A549 (cell line): ENCODE data around the gene ADCY2. TPM values are rescaled to one million over a fixed set of nuclear protein-coding genes. Genes with fewer than 3 reads are reported as not detected.

Experiments
- ATAC-seq, 2 experiments: fragments of 200-7000 bp in 1 of 2; fragments of >200 bp in 1 of 2; cut with Nextera tagmentation in 1 of 2; cut with Tn5 transposase in 1 of 2; 3 replicates each; pipeline versions ENCODE4 v1.8.0 to v1.9.1; 2018 to 2020; ENCODE audit warnings: mild to moderate bottlenecking in 1 of 2, moderate library complexity in 1 of 2
- CTCF ChIA-PET: fragments of 300-600 bp; sonication (Branson Sonifier 250); formaldehyde crosslinking; extraction: SDS; loops from one replicate; lab custom pipeline; 2021; ENCODE audit warnings: antibody characterized with exemption, inconsistent platforms; lab: Yijun Ruan, JAX
- POLR2A ChIA-PET: fragments of 350-600 bp; formaldehyde crosslinking; extraction: SDS; loops from one replicate; lab custom pipeline; 2021; ENCODE audit warnings: antibody characterized with exemption, inconsistent platforms; lab: Yijun Ruan, JAX
- DNase-seq, 2 experiments: peaks; one replicate each; pipeline versions ENCODE4 v3.0.0 to v3.0.0-alpha.2; 2011 to 2016; ENCODE audit warnings: low read depth in 1 of 2, low spot score in 1 of 2
- FAIRE-seq: peaks from 2 replicates; lab custom pipeline; 2011; peaks lifted over from hg19 to GRCh38; lab: Jason Lieb, UNC
- H3K27ac ChIP-seq, 2 experiments: fragments of >200 bp; sonication (Bioruptor Twin); formaldehyde crosslinking; 3 replicates each; pipeline ENCODE4 v1.5.1; 2016 to 2017
- H3K4me1 ChIP-seq: fragments of >200 bp; sonication (Bioruptor Twin); formaldehyde crosslinking; 3 replicates; pipeline ENCODE4 v1.6.1; 2016
- H3K4me2 ChIP-seq: fragments of >200 bp; sonication (Bioruptor Twin); formaldehyde crosslinking; 3 replicates; pipeline ENCODE4 v1.6.1; 2016
- H3K4me3 ChIP-seq: fragments of >200 bp; sonication (Bioruptor Twin); formaldehyde crosslinking; 3 replicates; pipeline ENCODE4 v1.5.1; 2016
- H3K9me3 ChIP-seq: fragments of >200 bp; sonication (Bioruptor Twin); formaldehyde crosslinking; 3 replicates; pipeline ENCODE4 v1.6.1; 2016
- BHLHE40 ChIP-seq: IDR thresholded peaks from 2 replicates; pipeline ENCODE4 v1.6.1; 2012; ENCODE audit warnings: low read depth, low read length, inconsistent platforms
- CBX2 ChIP-seq: fragments of 200-600 bp; sonication (generic); IDR thresholded peaks from 2 replicates; pipeline ENCODE4 v1.6.1; 2016; ENCODE audit warnings: low read depth, mild to moderate bottlenecking, borderline replicate concordance
- CEBPB ChIP-seq, 2 experiments: fragments of >200 bp in 1 of 2; sonication (Bioruptor Twin) in 1 of 2; formaldehyde crosslinking in 1 of 2; IDR thresholded peaks; 2 replicates each; pipeline ENCODE4 v1.6.1; 2012 to 2016
- CHD2 ChIP-seq: fragments of 150-350 bp; IDR thresholded peaks from 2 replicates; pipeline ENCODE4 v1.6.1; 2014; ENCODE audit warnings: low read length; ENCODE audit not compliant: partially characterized antibody
- EHF ChIP-seq: fragments of 250-450 bp; sonication (Bioruptor Pico); IDR thresholded peaks from 2 replicates; pipeline ENCODE4 v1.5.0; 2020; ENCODE audit warnings: mild to moderate bottlenecking
- EHMT2 ChIP-seq: fragments of 200-600 bp; sonication (generic); IDR thresholded peaks from 2 replicates; pipeline ENCODE4 v1.6.1; 2016; ENCODE audit warnings: antibody characterized with exemption, low read depth, mild to moderate bottlenecking, moderate library complexity
- EP300 ChIP-seq, 2 experiments: fragments of >200 bp; sonication (Bioruptor Twin); formaldehyde crosslinking; IDR thresholded peaks; 2 replicates in 1 of 2; 3 replicates in 1 of 2; pipeline ENCODE4 v1.6.1; 2016 to 2017
- FOSB ChIP-seq: fragments of 250-450 bp; sonication (Bioruptor Pico); IDR thresholded peaks from 2 replicates; pipeline ENCODE4 v1.5.0; 2020; ENCODE audit warnings: mild to moderate bottlenecking, moderate library complexity
- FOXS1 ChIP-seq: fragments of 250-450 bp; sonication (Bioruptor Pico); IDR thresholded peaks from 2 replicates; pipeline ENCODE4 v1.5.0; 2020; ENCODE audit warnings: mild to moderate bottlenecking, moderate library complexity
- GATA3 ChIP-seq: IDR thresholded peaks from 2 replicates; pipeline ENCODE4 v1.6.1; 2012; ENCODE audit warnings: borderline replicate concordance
- HES2 ChIP-seq: fragments of >200 bp; sonication (Bioruptor Twin); formaldehyde crosslinking; IDR thresholded peaks from 2 replicates; pipeline ENCODE4 v1.6.1; 2016
- JUN ChIP-seq, 2 experiments: fragments of >200 bp; sonication (Bioruptor Twin); formaldehyde crosslinking; IDR thresholded peaks; 2 replicates in 1 of 2; 3 replicates in 1 of 2; pipeline ENCODE4 v1.6.1; 2016 to 2017
- JUNB ChIP-seq: fragments of >200 bp; sonication (Bioruptor Twin); formaldehyde crosslinking; IDR thresholded peaks from 2 replicates; pipeline ENCODE4 v1.6.1; 2016
- MYC ChIP-seq: IDR thresholded peaks from 2 replicates; pipeline ENCODE4 v1.6.1; 2012; ENCODE audit warnings: mild to moderate bottlenecking, inconsistent platforms, low read length, improper control_type of control experiment, borderline replicate concordance
- NPAS2 ChIP-seq: fragments of 250-450 bp; sonication (Bioruptor Pico); IDR thresholded peaks from 2 replicates; pipeline ENCODE4 v1.8.0; 2022; ENCODE audit warnings: mild to moderate bottlenecking, moderate library complexity, borderline replicate concordance
- NR3C1 ChIP-seq: fragments of >200 bp; sonication (Bioruptor Twin); formaldehyde crosslinking; IDR thresholded peaks from 3 replicates; pipeline ENCODE4 v1.6.1; 2017
- PHF8 ChIP-seq: fragments of 200-600 bp; sonication (generic); IDR thresholded peaks from 2 replicates; pipeline ENCODE4 v1.6.1; 2016; ENCODE audit warnings: low read depth, mild to moderate bottlenecking, antibody characterized with exemption, moderate library complexity, borderline replicate concordance
- RFX5 ChIP-seq: fragments of 450-650 bp; IDR thresholded peaks from 2 replicates; pipeline ENCODE4 v1.7.1; 2014; ENCODE audit warnings: antibody characterized with exemption, mild to moderate bottlenecking, moderate library complexity
- SMC3 ChIP-seq: fragments of >200 bp; sonication (Bioruptor Twin); formaldehyde crosslinking; IDR thresholded peaks from 3 replicates; pipeline ENCODE4 v1.6.1; 2018; ENCODE audit warnings: inconsistent platforms
- SREBF2 ChIP-seq: fragments of 450-650 bp; IDR thresholded peaks from 2 replicates; pipeline ENCODE4 v1.6.1; 2014; ENCODE audit warnings: mild to moderate bottlenecking, moderate library complexity
- TFCP2L1 ChIP-seq: fragments of 250-450 bp; sonication (Bioruptor Pico); IDR thresholded peaks from 2 replicates; pipeline ENCODE4 v1.5.0; 2021; ENCODE audit warnings: mild to moderate bottlenecking
- ZNF302 ChIP-seq: fragments of 250-450 bp; sonication (Bioruptor Pico); IDR thresholded peaks from 2 replicates; pipeline ENCODE4 v1.9.0; 2021; ENCODE audit warnings: inconsistent platforms, mild to moderate bottlenecking, moderate library complexity
- ZSCAN20 ChIP-seq: fragments of 250-450 bp; sonication (Bioruptor Pico); IDR thresholded peaks from 2 replicates; pipeline ENCODE4 v1.8.0; 2022; ENCODE audit warnings: mild to moderate bottlenecking, moderate library complexity
- WGBS: methylation state at CpG from one replicate; pipeline ENCODE4 v1.1.6; 2017; ENCODE audit errors: missing lambda C conversion rate; 5-methylcytosine and 5-hydroxymethylcytosine counted together
- polyA plus RNA-seq, 4 experiments: library from polyadenylated mRNA; depleted of rRNA in 3 of 4; stranded (reverse); fragments of >200 nt; fragmentation: RNase III in 1 of 4; extraction: RNeasy Plus Mini Kit Qiagen cat#74134 plus additional on column Dnase treatment in 1 of 4; gene quantifications; 2 replicates in 3 of 4; 3 replicates in 1 of 4; pipeline ENCODE4 v1.2.3, GENCODE V29; 2011 to 2017

Gene ADCY2
- polyA plus RNA-seq, 2 of the 4 experiments (the other 2 are of a cell fraction): not detected

GRCh38 chr5:7625740-7626139, 229.8 kb downstream of the ADCY2 start (continued):
- TF ChIP-seq RFX5: no peak
- no peak for TF ChIP-seq MYC
- TF ChIP-seq ZNF302 (CRISPR knock-in tag): no peak
- no peak for TF ChIP-seq SREBF2
- no peak for TF ChIP-seq NR3C1
- no peak for TF ChIP-seq CHD2
- TF ChIP-seq, all 56 proteins: peak for 0

GRCh38 chr5:7628248-7628647, 232.3 kb downstream of the ADCY2 start:
- TF ChIP-seq JUN (IDR thresholded peaks at IDR 0.05) (no peak), BHLHE40 (no peak), NPAS2 (CRISPR knock-in tag) (no peak)
- no peaks in the 10 kb centered on the region for H3K4me1 ChIP-seq
- H3K4me2 ChIP-seq: no peak overlapping the region
- DNase-seq (no peak), FAIRE-seq (no peak), ATAC-seq (no peak)
- CTCF ChIA-PET: no interaction called here
- H3K4me3 ChIP-seq: no peak overlapping the region
- POLR2A ChIA-PET: no interaction called here
- no peak overlapping the region for H3K27ac ChIP-seq
- no peaks in the 10 kb centered on the region for H3K9me3 ChIP-seq

DNA sequence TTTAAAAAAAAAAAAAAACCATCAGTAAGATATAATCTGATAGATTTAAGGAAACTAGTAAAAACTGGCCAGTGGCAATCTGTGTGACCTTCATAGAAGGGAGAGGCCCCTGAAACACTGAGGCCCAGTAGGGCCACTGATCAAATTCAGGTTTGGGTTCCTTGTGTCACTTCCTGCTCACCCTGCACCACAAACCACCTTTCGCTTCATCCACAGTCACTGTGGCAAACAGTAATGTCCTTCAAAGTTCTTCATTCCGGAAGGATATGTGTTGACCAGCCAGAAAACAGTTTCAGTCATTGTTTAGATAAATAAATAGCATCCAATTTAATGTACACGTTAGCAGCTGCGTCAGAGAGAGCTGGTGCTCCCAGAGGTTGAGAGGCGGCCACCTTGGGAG, 232.9 kb downstream of the ADCY2 start:
- no peak overlapping the region for H3K27ac ChIP-seq
- no peak overlapping the region for H3K4me2 ChIP-seq
- DNase-seq (no peak), FAIRE-seq (no peak), ATAC-seq (no peak)
- no peaks in the 10 kb centered on the region for H3K9me3 ChIP-seq
- ChIA-PET POLR2A (no interaction called here), CTCF (no interaction called here)
- H3K4me3 ChIP-seq: no peak overlapping the region
- TF ChIP-seq ZSCAN20 (no peak), JUNB (no peak), HES2 (no peak), EHF (CRISPR knock-in tag) (no peak), GATA3 (no peak), RFX5 (no peak), EHMT2 (no peak), SMC3 (no peak)
- no peaks in the 10 kb centered on the region for H3K4me1 ChIP-seq
- 7% methylated on average over 5 of the region's 5 CpGs for WGBS

DNA sequence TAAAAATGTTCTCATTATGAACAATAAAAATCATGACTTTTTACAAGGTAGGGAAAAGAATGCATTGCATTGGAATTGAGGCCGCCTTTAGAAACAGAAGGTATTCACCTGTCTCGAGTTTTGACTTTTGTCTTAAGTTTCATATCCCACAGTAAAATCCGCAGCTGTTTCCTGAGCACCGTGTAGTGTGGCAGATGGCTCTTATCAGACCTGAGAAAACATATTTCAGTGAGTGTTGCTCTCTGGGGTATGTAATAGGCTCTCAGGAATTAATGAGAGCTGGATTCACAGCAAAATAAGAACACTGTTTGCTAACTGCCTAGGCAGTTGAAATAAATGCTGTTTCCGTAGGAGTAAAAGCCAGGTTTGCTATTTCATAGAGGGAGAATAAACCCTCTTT, 233.6 kb downstream of the ADCY2 start:
- ATAC-seq: no peak
- Histone ChIP-seq H3K4me1 (no peaks in the 10 kb centered on the region), H3K4me2 (no peak overlapping the region), H3K9me3 (no peaks in the 10 kb centered on the region), H3K27ac (no peak overlapping the region), H3K4me3 (no peak overlapping the region)
- 20% methylated on average over 5 of the region's 5 CpGs for WGBS
- DNase-seq: no peak
- ChIA-PET CTCF (no interaction called here), POLR2A (no interaction called here)
- TF ChIP-seq MYC (no peak), GATA3 (no peak), CBX2 (no peak), PHF8 (no peak), RFX5 (no peak), FOXS1 (no peak), SMC3 (no peak), CEBPB (IDR thresholded peaks at IDR 0.05) (no peak), FOSB (CRISPR knock-in tag) (no peak)
- FAIRE-seq: no peak

- no peak for FAIRE-seq
- no peak for DNase-seq
- Histone ChIP-seq H3K4me3 (no peak overlapping the region), H3K27ac (no peak overlapping the region), H3K4me1 (no peaks in the 10 kb centered on the region), H3K4me2 (no peak overlapping the region), H3K9me3 (no peaks in the 10 kb centered on the region)
- no peak for ATAC-seq
- POLR2A ChIA-PET: no interaction called here
- 15% methylated on average over 3 of the region's 3 CpGs for WGBS
- CTCF ChIA-PET: no interaction called here
- TF ChIP-seq NR3C1 (no peak), EP300 (IDR thresholded peaks at IDR 0.05) (no peak), TFCP2L1 (CRISPR knock-in tag) (no peak)
Measured at GRCh38 chr5:7634837-7635236, 238.9 kb downstream of the ADCY2 start.
